ENCODE results near the gene VEGFA.

VEGFA gene

DNA sequence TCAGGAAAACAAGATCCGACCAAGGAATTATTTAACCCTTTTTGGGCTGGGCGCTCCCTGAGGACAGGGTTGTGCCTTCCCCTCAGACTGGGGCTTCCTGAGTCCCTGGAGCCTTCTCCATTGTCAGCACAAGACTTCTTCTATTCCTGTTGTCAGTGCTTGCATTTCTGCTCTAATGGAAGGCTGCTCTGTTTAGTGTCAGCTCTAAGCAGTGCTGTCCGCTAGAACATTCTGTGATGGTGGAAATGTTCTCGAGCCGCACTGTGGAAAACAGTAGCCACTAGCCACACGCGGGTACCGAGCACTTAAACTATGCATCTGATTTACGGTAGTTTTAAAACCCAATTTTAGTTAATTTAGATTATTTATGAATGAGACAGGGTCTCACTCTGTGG, 64.0 kb downstream of the VEGFA start:
- Histone ChIP-seq H3K27me3 (ENCODE audit: low read depth) (peaks cover 3% of the 10 kb centered on the region; the same call in 1 of the 2 replicates), H3K9me3 (no peaks in the 10 kb centered on the region), H3K4me1 (no peaks in the 10 kb centered on the region), H3K4me3 (no peak overlapping the region), H3K36me3 (replicated peaks) (no peaks in the 10 kb centered on the region)
- DNase-seq (ENCODE audit: low spot score in 2 of 2): no peak
- in situ Hi-C loops (cut with MboI; ENCODE audit: low sequenced_read_pairs): no loop called here

DNA sequence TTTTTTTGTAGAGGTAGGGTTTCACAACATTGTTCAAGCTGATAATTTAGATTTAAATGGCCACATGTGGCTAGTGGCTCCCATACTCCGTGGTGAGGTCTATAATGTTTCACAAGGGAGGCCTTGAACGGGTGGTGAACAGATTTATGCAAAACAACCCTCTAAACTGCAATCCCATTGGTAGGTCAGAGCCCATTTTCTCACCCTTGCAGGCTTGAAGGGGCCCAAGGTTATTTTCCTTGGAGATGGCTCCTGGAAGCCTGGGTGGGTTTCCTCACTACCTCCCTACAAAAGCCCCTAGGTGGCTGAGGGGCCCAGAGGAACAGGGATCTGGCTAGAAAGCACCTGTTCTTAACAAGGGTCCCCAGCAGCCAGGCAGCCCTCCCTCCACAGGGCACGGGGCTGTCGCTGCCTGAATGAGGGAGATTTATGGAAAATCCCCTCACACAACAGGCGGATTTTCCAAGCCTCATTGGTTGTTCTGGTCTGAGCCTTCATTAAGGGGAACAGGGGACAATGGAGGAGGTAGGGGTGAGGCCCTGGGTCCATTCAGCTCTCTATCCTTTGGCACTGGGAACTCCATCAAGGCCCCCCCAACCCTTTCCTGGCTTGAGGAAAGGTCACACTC, 64.6 kb downstream of the VEGFA start:
- Histone ChIP-seq H3K36me3 (replicated peaks) (no peaks in the 10 kb centered on the region), H3K27me3 (ENCODE audit: low read depth) (peaks cover 3% of the 10 kb centered on the region; the same call in 1 of the 2 replicates), H3K4me1 (no peaks in the 10 kb centered on the region), H3K9me3 (no peaks in the 10 kb centered on the region), H3K4me3 (no peak overlapping the region)
- no peak for DNase-seq (ENCODE audit: low spot score in 2 of 2)
- in situ Hi-C loops (cut with MboI; ENCODE audit: low sequenced_read_pairs): no loop called here

DNA sequence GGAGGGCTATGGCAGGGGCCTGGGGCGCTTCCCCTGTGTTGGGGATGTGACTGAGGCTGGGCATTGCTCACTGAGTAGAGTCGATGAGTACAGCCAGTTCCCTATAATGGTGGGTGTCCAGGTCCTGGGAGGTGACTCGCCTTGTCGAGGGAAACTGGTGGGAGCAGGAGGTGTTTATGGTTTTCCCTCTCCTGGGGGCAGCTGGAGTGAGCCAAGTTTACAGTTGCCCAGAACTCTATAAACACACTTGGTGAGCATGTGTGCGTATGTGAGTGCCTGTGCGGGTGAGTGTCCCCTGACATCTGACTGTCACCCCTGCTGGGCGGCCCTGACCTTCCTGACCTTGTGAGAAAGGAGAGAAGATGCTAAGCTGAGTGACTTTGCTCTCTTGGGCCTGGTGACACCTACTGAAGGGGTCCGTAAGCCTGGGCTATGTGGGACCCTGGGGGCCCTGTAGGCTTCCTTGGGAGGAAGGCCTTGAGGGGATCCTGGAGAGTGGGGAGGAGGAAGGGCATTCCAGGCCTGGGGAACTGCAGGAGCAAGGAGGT, 65.9 kb downstream of the VEGFA start:
- in situ Hi-C loops (cut with MboI; ENCODE audit: low sequenced_read_pairs): no loop called here
- no peaks in the 10 kb centered on the region for H3K4me1 ChIP-seq
- no peak for DNase-seq (ENCODE audit: low spot score in 2 of 2)

More for the DNA sequence above, 65.9 kb downstream of the VEGFA start:
- no peaks in the 10 kb centered on the region for H3K9me3 ChIP-seq
- H3K27me3 ChIP-seq (ENCODE audit: low read depth): no peaks in the 10 kb centered on the region
- H3K36me3 ChIP-seq (replicated peaks): no peaks in the 10 kb centered on the region
- H3K4me3 ChIP-seq: no peak overlapping the region

Measured in HAP-1 (cell line).